ENCODE results near the gene ZNF213.

ZNF213 gene, protein sequence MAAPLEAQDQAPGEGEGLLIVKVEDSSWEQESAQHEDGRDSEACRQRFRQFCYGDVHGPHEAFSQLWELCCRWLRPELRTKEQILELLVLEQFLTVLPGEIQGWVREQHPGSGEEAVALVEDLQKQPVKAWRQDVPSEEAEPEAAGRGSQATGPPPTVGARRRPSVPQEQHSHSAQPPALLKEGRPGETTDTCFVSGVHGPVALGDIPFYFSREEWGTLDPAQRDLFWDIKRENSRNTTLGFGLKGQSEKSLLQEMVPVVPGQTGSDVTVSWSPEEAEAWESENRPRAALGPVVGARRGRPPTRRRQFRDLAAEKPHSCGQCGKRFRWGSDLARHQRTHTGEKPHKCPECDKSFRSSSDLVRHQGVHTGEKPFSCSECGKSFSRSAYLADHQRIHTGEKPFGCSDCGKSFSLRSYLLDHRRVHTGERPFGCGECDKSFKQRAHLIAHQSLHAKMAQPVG

DNA sequence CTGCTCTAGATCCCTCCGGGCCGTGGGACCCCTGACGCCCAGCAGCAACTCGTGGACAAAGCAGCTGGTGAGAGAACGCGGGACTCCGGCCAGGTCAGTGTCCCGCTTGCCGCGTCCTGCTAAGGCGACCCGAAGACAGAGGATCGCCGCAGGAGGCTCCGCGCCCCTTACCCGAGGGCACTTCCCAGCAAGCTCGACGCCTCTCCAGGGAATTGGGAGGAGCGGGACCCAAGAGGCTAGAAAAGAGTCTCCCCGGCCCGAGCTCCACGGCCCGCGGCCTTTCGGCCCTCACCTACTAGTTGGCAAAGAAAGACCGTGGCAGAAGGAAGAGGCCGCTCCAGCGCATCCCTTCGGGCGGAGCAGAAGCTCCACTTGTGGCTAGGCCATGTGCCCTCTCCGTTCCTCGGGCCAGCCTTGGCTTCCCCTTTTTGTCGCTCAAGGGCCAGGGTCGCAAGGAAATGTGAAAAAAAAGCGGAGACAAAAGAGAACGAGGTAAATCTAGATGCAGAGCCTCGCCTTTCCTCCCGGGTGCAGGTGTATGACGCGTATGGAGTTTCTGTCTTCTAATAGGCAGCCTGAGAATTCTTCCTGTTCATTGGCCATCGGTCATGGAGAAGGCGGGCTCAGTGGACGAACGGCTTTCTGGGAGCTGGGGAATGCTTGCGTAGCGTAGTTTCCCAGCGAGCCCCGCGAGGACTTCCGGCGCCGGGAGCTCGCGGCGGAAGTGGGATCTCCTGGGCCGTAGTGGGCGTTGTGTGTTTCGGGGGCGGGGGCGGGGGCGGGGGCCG, at the start of gene ZNF213:
TSS of gene ZNF213 (plus strand) at position 692 of the 788 bp plus-strand sequence. CDS start 2,252 bp downstream, outside the sequence.
- DNase-seq: peak; percentile 82

DNA sequence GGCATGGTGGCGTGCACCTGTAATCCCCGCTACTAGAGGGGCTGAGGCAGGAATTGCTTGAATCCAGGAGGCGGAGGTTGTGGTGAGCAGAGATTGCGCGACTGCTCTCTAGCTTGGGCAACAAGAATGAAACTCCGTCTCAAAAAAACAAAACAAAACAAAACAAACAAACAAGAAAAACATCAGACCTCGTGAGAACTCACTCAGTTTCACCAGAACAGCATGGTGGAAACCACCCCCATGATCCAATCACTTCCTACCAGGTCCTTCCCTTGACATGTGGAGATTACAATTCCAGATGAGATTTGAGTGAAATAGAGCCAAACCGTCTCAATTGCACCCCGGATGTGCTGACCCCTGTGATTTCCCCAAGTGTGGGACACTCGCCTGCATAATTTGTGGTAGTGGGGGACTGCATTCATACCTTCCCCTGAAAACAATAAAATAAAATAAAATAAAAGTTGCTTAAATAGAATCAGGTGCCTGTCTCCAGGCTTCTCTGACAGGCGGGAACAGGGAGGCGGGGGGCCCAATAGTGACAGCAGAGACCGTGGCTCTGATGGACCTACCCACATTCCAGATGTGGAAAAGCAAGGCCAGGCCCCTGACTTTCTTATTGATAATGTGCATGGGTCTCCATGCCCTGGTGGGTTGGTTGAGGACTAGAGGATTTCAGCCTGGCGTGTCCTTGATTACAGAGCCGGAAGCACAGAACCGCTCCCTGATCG, 48.8 kb upstream of the ZNF213 start:
- no peak for DNase-seq

DNA sequence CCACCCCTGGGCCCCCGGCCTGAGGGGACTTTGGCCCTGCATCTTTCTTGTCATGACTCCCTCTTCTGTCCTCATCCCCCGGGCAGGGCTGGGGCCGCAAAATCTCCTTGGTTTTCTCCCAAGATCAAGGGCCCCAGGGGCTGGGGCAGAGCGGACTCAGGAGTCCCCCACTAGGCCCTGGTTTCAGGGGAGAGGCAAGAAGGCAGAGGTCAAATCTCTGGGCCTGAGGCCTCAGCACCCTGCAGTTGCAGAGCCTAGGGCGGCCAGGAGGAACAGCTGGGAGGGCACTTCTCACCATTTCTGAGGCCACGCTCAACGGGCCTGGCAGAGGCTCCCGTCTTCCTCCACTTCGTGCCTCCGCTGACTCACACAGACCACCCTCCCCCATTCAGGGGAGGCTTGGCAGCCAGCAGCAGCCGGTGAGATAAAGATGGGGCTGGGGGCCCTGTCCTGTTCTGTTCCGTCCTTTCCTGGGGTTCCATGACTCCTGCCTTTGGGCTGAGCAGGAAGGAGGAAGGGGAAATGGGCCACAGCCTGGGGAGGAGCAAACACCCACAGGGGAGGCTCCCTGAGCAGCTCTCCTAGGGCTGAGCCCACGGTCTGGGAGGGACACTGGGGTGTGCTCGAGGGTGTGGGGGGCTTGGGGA, 48.1 kb upstream of the ZNF213 start:
- DNase-seq: no peak

DNA sequence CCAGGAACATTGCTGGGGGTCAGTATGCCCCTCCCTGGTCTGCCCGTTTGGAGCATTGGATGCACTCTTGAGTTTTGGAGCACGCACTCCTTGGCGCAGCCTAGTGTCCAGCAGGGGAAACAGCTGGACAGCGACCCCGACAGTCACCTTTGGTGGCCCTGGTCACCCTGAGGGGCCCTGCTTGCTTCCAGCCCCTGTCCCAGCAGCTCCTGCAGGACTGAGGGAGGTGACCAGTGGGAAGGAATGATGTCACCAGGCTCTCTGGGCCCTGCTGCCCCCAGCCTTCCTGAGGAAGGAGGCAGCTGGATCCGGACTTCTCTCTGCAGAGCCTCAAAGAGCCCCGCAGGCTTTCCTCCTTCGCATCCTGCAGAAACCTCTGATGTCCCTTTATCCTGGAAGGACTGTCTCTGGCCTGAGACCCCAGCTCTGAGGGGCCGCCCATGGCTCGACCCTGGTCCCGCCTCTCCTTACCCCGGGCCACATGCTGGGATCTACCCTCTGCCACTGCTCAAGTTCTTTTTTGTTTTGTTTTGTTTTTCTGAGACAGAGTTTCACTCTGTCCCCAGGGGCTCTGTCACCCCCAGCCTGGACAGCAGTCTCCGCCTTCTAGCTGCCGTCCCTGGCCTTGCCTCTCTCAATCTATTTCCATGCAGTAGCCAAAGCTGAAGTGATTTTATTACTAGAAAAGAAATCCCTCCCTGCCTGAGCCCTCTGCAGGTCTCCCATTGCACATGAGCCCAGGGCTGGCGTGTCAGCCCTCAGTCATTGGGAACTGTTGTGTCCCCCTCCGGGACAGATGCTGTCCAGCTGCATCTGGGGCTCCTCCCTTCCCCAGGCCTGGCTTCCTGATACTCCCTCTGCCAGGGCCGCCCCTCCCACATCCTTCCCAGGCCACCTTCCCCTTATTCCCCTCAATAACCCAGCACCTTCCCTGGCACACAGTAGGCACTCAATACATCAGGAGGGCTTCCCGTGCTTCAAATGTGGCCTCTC, 47.3 kb upstream of the ZNF213 start:
- no peak for DNase-seq

DNA sequence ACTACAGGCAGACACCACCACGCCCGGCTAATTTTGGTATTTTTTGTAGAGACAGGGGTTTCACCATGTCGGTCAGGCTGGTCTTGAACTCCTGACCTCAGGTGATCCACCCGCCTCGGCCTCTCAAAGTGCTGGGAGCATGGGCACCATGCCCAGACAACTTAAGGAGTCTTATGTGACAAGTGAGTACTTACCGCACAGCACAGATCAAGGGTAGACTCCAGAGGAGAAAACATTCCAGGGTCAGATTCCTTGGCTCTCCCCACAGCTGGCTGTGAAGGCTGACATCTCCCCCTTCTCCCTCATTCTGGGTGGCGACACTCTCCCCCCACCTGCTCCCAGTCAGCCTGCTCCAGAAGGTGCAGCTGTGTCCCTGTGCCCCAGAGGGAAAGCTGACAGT, 46.4 kb upstream of the ZNF213 start:
- no peak for DNase-seq

DNA sequence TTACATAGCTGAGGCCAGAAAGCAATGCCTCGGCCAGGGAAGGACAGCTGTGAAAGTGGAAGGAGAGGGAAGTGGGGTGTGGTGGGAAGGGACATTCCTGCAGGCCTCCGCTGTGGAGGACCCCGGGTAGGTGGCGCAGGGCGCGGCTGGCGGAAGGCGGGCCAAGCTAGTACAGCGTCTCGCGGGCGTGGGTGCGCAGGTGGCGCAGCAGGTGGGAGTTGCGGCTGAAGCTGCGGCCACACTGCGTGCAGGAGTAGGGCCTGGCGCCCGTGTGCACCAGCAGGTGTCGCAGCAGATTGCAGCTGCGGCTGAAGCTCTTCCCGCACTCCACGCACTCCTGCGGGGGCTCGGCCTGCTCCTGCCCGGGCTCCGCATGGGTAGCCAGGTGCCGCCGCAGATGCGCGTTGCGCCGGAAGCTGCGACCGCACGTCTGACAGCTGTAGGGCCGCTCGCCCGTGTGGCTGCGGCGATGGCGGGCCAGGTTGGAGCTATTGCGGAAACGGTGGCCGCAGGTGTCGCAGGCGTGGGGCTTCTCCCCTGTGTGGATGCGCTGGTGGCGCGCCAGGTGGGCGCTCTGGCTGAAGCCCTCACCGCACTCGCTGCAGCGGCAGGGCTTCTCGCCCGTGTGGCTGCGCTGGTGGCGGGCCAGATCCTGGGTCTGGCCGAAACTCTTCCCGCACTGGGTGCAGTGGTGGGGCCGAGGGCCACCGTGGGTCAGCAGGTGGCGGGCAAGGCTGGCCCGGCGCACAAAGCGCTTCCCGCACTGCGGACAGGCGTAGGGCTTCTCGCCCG, 45.7 kb upstream of the ZNF213 start:
- DNase-seq: no peak

DNA sequence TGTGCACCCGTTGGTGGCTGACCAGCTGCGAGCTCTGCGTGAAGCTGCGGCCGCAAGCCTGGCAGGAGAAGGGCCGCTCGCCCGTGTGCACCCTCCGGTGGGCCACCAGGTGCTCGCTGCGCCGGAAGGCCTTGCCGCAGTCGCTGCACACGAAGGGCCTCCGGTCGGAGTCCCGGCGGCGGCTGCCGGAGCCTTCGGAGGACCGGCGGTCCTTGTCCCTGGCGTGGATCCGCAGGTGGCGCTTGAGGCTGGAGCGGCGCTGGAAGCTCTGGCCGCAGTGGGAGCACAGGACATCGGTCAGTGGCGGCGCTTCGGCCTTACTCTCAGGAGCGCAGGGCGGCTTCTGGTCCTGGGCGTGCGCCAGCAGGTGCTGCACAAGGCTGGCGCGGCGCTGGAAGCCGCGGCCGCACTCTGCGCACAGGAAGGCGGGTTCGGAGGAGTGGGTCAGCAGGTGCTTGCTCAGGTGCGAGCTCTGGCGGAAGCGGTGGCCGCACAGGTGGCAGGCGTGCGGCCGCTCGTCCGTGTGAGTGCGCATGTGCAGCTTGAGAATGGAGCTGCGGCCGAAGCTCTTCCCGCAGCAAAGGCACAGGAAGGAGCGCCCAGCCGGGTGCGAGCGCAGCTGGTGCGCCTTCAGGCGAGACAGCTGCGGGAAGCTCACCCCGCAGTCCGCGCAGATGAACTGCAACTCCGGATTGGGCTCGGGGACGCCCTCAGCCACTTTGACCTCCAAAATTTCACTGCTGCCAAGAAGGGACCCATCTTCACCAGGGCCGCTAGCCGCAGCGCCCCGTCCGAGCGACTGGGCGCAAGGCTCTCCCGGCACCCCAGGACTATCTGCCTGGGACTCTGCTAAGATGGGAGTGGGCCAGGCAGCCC, 44.9 kb upstream of the ZNF213 start:
- DNase-seq: no peak

DNA sequence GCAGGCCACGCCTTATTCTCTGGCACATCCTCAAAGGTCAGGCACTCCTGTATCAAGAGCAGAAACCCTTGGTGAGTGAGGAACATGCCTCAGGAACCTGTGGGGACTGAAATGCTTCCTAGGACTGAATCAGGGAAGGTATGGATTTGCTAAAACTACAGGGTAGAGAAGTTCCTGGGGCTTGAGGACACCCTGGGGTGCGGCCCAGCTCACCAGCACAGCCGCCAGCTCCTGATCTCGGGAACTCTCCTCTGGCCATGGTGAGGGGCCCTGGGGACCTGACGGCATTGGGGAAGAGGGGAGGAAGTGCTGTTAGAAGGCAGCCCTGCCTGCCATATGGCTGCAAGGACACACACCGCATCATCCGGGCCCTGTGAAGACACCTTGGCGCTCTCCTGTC, 43.3 kb upstream of the ZNF213 start:
- no peak for DNase-seq

DNA sequence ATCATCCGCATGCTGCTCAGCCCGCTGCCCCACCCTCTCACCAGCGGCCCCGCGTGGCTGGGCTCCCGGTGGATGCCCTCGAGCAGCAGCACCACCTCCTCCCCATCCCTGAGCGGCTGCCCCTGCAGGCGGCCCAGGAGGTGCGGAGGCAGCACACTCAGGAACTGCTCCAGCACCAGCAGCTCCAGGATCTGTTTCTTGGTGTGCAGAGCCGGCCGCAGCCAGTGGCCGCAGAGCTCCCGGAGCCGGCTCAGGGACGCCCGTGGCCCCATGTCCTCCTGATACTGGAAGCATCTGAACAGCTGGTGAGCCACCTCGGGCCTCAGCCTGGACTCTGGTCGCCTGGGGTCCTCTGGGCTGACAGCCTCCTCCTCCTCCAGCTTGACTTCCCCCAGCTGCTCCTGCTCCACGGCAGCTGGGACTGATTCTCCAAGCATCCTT, 42.3 kb upstream of the ZNF213 start:
- DNase-seq: no peak

DNA sequence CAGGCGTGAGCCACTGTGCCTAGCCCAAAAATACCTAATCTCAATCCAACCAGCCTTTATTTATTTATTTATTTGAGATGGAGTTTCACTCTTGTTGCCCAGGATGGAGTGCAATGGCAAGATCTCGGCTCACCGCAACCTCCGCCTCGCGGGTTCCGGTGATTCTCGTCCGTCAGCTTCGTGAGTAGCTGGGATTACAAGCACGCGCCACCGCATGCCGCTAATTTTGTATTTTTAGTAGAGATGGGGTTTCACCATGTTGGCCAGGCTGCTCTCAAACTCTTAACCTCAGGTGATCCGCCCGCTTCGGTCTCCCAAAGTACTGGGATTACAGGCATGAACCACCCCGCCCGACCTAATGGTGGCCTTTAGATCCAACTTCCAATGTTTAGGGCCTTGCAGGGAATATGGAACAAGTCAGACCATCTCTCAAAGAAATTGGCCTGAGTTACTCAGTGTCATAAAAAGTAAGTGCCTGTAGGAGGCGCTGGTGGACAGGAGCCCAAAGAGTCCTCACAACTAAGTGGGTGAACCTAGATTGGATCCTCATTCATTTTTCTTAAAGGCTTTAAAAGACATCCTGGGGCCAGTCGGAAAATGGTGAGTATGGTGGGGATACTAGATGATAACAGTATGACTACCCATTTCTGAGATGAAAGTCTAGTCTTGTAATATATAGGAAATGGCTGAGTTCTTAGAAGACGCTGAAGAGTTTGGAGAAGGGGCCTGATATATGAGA, 40.4 kb upstream of the ZNF213 start:
- DNase-seq: no peak

DNA sequence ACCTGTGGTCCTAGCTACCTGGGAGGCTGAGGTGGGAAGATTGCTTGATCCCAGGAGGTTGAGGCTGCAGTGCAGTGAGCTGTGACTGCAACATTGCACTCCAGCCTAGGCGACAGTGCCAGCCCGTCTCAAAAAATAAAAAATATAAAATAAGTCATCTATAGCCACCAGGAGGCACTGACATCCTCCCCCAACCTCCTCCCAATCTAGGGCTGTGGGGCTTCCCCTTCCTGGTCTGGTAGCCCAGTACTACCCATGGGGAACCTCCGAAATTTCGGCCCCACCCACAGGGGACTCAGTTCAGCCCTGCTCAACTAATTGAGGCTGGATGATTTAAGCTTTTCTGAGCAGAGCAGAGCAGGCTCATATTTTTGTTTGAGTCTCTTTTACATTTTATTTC, 39.0 kb upstream of the ZNF213 start:
- peak; percentile 37 for DNase-seq

DNA sequence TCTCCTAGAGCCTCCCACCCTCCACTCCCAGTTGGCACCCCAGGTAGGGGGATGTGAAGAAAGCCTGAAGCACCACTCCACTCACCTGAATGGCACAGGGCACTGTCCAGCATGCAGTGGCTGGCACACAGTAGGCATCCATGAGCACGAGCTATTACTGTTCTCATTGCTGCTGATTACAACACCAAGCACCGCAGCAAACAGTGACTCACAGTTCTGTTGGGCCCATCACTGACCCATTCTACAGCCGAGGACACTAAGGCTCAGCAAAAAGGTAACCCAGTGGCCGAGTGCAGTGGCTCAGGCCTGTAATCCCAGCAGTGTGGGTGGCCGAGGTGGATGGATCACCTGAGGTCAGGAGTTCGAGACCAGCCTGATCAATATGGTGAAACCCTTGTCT, 38.5 kb upstream of the ZNF213 start:
- DNase-seq: no peak

DNA sequence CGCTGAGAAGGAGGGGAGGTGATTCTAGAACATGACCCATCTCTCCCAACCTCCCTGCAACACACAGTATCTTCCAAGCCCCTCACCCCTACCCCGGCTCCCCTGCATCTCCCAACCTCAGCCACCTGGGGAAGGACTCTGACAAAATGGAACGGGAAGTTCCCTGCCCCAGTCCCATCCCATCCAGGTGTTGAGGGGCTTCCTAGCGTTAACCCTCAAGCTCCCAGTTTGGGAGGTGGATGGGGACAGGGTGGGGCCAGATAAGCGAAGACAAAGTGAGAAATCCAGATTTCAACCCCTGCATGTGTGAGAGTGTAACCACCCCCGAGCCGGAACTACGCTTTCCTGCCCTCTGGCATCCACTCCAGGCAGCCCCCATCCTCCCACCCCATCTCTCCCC, 37.6 kb upstream of the ZNF213 start:
- no peak for DNase-seq

DNA sequence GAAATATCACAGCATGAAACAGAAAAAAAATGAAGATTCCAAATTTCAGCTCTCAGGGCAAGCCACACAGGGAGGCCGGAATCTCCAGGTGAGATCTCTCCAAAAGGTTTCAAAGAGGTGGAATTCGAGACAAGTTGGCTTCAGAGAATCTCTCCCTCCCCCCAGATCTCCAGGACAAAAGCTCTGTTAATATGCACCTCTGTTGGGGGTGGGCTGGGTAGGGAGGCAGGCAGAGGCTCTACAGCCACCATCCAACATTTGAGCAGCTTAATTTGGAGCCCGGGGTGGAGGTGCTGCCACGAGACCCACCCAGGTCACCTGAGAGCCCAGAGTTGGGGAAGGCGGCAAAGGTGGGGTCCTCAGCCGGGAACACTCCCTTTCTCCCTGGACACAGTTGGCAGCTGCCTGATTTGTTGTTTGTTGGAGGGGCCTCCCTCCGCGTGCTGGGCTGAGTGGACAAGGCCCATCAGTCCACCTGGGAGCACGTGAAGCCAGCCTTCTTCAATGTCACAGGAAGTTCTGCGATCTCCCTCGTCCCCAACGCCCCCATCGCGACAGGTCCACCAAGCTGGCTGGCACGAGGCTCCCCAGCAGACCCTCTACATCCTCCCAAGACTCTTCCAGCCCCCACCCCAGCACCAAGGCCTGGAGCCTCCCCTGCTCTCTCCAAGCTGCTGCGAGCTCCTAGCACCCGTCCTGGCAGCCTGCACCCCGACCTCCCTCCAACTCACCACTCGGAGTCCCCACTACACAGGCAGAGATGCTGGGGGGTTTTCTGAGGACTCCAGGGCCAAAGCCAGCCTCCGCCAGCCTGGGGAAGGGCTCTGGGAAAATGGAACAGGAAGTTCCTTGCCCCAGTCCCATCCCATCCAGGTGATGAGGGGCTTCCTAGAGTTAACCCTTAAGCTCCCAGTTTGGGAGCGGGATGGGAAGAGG, 36.1 kb upstream of the ZNF213 start, which contains the start of gene ZSCAN10:
TSS of gene ZSCAN10 (minus strand) at position 836 of the 936 bp plus-strand sequence. CDS start 6,357 bp downstream, outside the sequence.
- DNase-seq: no peak

DNA sequence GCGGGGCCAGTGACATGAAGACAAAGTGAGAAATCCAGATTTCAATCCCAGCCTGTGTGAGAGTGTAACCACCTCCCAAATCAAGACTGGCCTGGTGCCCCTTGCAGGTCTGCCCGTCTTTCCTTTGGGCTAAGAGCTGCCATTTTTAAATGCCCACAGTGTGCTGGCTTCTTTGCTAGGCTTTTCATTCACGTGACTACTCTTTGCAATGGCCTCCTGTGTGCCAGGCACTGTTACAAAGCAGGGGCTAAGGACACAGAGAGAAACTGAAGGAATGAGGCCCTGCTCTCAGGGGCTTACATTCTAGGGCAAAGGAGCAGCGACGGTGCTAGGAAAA, 35.5 kb upstream of the ZNF213 start:
- DNase-seq: no peak

DNA sequence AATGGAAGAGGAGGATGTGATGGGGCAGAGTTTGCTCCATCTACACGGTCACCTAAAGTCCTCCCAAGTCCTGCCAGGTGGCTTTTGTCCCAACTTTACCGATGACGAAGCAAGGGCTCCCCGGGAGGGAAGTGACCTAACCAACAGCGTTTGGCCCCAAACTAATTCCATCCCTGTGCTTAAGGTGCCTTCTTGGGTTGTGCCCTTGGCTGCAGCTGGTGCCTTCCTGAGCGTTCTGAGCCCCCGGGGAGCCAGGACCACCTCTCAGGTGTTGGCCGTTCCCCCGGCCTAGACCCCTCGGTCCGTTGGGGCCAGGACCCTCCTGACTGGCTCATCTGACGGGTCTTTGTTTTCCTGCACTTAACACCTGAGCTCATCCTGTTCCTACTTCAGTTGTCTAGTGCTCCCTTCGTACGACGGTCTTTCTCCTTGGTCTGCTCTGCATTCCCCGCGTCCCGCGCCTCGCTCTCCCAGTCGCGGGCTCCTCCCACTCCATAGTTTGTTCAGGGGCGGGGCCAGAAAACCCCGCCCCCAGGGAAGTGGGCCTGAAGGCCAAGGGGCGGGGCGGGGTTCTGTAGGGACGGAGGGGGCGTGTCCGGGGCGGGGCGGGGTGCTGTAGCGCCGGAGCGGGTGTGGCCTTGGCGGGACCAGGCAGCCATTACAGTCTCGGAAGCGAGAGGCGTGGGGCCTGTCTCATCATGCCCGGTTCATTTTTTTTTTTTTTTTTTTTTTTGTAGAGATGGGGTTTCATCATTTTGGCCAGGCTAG, 34.9 kb upstream of the ZNF213 start:
- DNase-seq: peak; percentile 96
